ENCODE results near the gene ZNF3.

The ZNF3 gene

DNA sequence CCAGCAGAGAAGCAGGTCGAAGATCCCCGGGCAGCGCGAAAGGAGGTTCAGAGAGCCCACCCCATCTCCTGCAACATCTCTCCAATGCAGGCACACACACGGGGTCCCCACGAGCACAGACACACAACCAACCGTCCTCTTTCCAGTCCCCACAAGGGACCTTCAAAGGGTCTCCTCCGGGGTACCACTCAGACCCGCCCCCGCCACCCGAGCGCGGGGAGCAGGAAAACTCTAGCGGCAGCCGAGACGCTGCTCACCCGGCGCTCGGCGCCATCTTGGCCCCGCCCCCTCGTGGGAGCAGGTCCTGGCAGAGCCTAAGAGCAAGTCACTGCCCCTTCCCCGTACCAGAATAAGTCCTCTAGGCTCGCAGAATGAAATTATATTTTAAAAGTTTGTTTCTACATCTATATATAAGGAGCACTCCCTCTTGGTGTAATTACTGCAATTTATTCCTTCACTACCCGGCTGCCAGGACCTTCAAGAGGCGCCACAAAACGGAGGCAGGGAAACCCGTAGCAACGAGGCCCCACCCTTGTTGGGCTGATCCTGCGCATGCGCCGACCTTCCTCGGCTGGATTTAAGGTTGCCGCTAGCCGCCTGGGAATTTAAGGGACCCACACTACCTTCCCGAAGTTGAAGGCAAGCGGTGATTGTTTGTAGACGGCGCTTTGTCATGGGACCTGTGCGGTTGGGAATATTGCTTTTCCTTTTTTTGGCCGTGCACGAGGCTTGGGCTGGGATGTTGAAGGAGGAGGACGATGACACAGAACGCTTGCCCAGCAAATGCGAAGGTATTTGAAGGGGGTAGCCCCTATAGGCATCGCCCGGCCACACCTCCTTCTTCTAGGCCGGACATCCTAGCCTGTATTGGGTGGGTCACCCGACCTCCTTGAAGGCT is 37.8 kb upstream of the ZNF3 start, which contains the start of the genes CNPY4 and TAF6:
Gene CNPY4, plus strand, starts transcription at position 563 of the 898 bp plus-strand sequence. Its CDS starts 111 bp downstream, at position 674.
Gene TAF6, minus strand, starts transcription at position 287 of the 898 bp plus-strand sequence. CDS start 5,149 bp downstream, outside the sequence.
- H3K4me3 ChIP-seq (ENCODE audit: low read length): peak within 1 kb of the TSS; percentile 68
- TF ChIP-seq ZNF274 (IDR thresholded peaks at IDR 0.05; ENCODE audit: low read depth, low read length): no peak

DNA sequence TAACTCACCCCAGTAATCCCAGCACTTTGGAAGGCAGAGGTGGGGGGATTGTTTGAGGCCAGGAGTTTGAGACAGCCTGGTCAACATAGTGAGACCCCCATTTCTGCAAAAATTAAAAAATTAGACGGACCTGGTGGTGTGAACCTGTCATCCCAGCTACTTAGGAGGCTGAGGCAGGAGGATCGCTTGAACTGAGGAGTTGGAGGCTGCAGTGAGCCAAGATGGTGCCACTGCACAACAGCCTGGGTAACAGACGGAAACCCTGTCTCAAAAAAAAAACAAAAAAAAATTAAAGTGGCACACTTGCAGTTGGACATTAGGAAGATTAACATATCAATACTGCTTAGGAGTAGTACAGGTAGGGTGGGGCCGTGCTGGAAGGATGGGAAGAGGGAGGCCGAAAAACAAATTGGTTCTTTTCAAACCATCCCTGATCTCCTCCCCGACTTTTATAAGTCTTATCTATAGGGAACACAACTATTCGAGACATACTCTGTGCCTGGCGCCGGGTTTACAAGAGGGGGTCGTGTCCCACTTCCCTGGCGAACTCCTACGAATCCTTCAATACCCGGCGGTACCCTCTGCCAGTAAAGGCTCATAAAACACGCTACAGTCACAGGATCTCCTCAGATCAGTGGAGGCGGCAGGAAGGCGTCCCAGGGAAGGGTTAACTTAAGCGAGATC is 37.0 kb upstream of the ZNF3 start:
- peak overlapping the region; percentile 68 for H3K4me3 ChIP-seq (ENCODE audit: low read length)
- TF ChIP-seq ZNF274 (IDR thresholded peaks at IDR 0.05; ENCODE audit: low read depth, low read length): no peak

DNA sequence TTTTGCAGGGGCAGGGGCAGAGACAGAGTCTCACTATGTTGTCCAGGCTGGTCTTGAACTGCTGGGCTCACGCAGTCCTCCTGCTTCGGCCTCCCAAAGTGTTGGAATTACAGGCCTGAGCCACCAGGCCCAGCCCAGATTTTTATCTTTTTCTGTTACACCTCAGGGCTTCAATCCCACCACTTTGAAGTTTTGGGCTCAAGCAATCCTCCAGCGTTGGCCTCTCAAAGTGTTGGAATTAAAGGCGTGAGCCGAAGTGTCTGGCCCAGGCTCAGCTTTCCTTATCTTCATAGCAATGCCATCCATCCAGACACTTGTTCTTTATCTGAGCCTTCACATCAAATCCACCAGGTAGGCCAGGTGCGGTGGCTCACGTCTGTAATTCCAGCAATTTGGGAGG is 33.5 kb upstream of the ZNF3 start:
- TF ChIP-seq ZNF274 (IDR thresholded peaks at IDR 0.05; ENCODE audit: low read depth, low read length): no peak
- H3K4me3 ChIP-seq (ENCODE audit: low read length): no peak overlapping the region

DNA sequence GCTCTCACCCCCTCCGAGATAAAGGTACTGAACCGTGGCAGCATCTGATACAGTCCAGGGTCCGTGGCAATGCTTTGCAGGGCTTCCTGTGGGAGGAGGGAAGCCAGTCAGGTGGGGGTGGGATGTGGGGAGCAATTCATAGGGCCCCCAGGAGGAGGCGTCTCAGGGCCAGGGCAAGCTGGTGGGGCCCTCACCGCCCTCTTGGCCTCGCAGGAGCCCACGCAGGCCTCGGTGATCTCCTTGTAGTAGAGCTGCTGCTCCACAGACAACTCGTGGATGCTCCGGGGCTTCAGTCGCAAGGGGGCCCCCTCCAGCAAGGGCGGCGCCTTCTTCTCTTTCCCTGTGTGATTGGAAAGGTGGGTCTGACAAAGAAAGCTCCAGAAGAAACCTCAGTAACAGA is 30.4 kb upstream of the ZNF3 start:
- H3K4me3 ChIP-seq (ENCODE audit: low read length): no peak overlapping the region
- TF ChIP-seq ZNF274 (IDR thresholded peaks at IDR 0.05; ENCODE audit: low read depth, low read length): no peak

DNA sequence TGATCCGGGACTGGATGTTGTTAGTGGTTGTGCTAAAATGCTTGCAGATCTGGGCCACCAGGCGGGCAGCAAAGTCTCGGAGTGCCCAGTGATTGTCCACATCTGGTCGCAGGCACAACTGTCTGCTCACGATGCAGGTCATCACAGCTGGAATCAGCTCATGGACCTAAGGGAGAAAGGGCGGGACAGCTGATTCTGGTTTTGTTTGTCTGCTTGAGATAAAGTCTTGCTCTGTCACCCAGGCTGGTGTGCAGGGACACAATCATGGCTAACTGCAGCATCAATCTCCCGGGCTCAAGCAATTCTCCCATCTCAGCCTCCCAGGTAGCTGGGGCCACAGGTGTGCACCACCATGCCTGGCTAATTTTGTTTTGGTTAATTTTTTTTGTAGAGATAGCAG is 29.6 kb upstream of the ZNF3 start:
- H3K4me3 ChIP-seq (ENCODE audit: low read length): no peak overlapping the region
- no peak for TF ChIP-seq ZNF274 (IDR thresholded peaks at IDR 0.05; ENCODE audit: low read depth, low read length)

DNA sequence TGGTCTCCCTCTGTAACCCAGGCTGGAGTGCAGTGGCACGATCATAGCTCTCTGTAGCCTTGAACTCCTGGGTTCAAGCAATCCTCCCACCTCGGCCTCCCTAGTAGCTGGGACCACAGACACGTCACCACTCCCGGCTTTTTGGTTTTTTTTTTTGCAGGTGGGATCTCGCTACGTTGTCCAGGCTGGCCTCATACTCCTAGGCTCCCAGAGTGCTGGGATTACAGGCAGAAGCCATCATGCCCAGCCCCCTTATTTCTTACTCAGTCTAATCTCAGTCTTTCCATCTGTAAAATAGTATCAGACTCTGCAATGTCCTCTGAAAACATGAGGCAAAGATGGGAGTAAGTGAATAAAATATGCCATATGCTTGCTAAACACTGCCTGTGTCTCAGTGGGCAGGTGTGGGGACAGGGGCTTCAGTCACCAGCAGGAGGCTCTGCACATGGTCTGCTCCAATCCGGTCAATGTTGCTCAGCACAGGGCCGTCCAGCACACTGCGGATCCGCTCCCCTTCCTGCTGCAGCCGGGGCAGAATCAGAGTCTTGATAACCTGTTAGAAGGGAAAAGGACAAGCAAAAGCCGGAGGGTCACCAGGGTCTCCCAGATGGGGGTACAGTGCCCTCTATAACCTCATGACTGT is 28.1 kb upstream of the ZNF3 start:
- no peak for TF ChIP-seq ZNF274 (IDR thresholded peaks at IDR 0.05; ENCODE audit: low read depth, low read length)
- H3K4me3 ChIP-seq (ENCODE audit: low read length): no peak overlapping the region

DNA sequence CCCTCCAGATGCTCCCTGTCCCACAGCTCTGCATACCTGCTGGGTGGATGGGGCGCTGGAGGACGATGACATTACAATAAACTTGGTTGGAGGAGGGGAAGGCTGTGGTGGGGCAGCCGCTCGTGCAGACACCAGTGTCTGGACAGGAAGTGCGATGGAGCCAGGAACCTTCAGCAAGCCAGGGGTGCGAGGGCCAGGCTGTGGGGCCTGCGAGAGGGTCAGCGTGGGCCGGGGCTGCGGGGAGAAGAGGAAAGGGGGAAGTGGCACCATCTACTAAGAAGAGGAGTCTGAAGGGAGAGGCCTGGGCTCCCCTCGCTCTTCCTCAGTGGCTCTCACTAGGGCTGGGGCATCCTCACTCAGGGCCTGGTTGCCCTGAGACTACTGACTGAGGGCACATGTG is 26.4 kb upstream of the ZNF3 start:
- H3K4me3 ChIP-seq (ENCODE audit: low read length): no peak overlapping the region
- TF ChIP-seq ZNF274 (IDR thresholded peaks at IDR 0.05; ENCODE audit: low read depth, low read length): no peak

DNA sequence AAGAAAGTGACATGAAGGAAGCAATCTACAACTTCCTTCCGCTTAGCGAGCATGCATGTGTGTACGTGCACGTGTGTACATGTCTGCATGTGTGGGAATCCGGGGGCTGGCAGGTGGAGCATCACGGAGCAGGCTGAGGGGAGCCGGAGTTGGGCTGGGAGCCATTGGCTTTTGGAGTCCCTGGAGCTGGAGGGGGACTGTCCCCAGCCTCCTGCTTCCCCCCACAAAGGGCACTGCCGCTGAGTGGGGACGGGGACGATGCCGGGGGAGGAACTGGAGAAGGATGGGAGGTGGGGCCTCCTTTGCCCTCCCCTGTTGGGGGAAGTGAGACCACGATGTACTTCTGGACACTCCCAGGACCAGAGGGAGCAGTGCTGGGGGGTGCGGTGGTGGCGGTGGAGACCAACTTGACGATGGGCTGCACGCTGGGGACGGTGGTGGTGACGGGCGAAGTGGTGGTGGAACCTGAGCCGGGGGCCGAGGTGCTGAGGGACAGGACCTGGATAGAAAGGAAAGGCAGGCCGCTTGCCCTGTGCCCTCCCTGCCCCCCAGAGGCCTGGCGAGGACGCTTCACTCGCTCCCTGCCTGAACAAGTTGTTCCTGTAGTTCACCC is 25.7 kb upstream of the ZNF3 start:
- TF ChIP-seq ZNF274 (IDR thresholded peaks at IDR 0.05; ENCODE audit: low read depth, low read length): no peak
- H3K4me3 ChIP-seq (ENCODE audit: low read length): no peak overlapping the region

DNA sequence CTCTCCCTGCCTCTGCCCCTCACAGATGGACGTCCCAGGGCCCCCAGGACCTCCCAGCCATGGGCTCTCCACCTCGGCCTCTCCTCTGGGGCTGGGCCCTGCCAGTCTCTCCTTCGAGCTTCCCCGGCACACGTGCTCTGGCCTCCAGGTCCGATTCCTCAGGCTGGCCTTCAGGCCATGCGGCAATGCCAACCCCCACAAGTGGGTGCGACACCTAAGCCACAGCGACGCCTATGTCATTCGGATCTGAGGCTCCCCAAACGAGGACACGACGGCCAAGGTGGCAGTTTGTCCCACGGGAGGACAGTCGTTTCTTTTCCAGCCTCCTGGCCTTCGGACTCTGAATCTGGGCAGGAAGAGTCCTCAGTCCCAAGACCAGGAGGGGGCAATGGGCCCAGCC is 25.1 kb upstream of the ZNF3 start:
- no peak overlapping the region for H3K4me3 ChIP-seq (ENCODE audit: low read length)
- TF ChIP-seq ZNF274 (IDR thresholded peaks at IDR 0.05; ENCODE audit: low read depth, low read length): no peak

DNA sequence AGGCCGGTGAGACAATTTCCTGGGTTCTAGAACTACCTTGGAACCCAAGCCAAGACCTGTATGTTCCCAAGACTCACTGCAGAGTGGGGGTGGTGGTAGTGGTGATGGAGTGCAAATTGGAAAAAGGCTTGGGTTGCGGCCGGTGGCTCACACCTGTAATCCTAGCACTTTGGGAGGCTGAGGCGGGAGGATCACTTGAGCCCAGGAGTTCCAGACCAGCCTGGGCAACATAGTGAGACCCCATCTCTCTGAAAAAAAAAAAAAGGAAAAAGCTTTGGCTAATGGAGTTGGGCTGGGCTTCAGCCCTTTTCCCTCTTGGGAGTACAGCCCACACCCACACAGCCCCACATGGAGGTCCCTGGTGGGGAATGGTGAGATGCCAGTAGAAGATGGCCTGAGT is 24.0 kb upstream of the ZNF3 start:
- no peak for TF ChIP-seq ZNF274 (IDR thresholded peaks at IDR 0.05; ENCODE audit: low read depth, low read length)
- no peak overlapping the region for H3K4me3 ChIP-seq (ENCODE audit: low read length)

DNA sequence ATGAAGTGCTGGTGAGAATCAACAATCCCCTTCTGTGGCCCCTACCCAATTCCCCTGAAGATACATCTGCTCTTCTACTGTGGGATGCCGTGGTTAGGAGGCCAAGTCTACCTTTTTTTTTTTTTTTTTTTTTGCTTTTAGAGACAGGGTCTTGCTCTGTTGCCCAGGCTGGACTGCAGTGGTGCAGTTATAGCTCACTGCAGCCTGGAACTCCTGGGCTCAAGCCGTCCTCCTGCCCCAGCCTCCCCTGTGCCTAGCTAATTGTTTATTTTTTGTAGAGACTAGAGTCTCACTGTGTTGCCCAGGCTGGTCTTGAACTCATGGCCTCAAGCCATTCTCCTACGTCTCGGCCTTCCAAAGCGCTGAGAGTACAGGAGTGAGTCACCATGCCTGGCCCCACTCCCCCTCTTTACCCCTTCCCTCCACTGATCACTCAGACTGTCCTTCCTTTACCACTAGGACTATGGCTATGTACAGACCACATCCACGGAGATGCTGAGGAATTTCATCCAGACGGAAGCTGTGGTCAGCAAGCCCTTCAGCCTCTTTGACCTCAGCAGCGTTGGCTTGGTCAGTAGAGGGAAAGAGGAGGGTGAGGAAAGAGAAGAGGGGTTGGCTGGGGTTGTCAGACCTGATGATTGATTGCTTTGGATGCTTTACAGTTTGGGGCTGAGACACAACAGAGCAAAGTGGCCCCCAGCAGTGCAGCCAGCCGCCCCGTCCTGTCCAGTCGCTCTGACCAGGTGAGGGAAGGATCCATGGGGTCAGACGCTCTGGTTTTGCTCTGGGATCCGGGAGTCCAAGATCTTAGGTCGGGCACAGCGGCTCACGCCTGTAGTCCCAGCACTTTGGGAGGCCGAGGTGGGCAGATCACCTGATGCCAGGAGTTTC is 21.7 kb upstream of the ZNF3 start:
- H3K4me3 ChIP-seq (ENCODE audit: low read length): no peak overlapping the region
- TF ChIP-seq ZNF274 (IDR thresholded peaks at IDR 0.05; ENCODE audit: low read depth, low read length): no peak

DNA sequence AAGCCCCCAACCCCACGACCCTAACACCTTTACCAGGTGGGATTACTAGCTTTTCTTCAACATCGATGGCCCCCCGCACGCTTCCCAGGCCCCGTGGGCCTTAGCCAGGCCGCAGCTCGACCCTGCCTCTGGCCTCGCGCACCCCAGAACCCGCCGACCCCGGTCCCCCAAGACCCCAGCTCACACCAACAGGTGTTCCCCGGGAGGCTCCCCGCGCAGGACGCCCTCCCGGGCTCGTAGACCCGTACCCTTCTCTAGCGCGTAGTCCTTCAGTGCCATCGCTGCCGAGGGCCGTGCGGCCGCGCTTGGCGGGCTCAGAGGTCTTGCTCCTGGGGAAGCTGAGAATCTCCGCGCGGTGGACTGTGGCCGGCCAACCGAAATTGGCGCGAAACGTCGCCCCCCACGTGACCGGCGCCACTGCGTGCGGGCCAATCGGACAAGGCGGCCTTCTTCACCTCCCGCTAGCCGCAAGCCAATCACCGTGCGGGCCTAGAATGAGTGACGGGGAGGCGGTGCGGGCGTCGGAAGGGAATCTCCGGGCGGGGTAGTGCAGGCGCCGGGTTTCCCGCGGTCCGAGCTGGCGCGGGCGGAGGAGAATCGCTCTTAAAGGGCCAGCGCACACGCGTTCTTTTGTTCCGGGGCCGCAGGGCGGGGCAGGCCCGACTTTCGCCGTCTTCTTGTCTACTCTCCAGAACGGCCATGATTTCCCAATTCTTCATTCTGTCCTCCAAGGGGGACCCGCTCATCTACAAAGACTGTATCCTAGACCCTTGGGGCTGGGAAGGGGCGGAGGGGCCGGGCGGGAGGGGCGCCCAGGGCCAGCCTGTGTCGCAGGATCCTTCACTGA is 19.7 kb upstream of the ZNF3 start, which contains the start of the genes AP4M1 and MCM7:
Gene AP4M1, plus strand, starts transcription at position 628 of the 847 bp plus-strand sequence. Its CDS starts 72 bp downstream, at position 700.
Gene MCM7, minus strand, starts transcription at position 382 of the 847 bp plus-strand sequence. Its CDS starts 103 bp downstream, at position 279.
- no peak for TF ChIP-seq ZNF274 (IDR thresholded peaks at IDR 0.05; ENCODE audit: low read depth, low read length)
- H3K4me3 ChIP-seq (ENCODE audit: low read length): peak within 1 kb of the TSS; percentile 88
